ENCODE measurements around the gene DTHD1.

GRCh38 chr4:36278789-36279188 lies 2.6 kb upstream of the DTHD1 start:
- TF ChIP-seq YY1 (IDR thresholded peaks at IDR 0.05; ENCODE audit: insufficient read depth, insufficient read length) (no peak), ZNF274 (IDR thresholded peaks at IDR 0.05; ENCODE audit: low read depth, low read length) (no peak), SUZ12 (IDR thresholded peaks at IDR 0.05; ENCODE audit: extremely low read depth, insufficient read depth, insufficient read length) (no peak)

Measured in NT2/D1 (cell line).